WTC11 (cell line): Measurements from ENCODE around the gene DTX4. TPM values are rescaled to one million over a fixed set of nuclear protein-coding genes. Genes with fewer than 3 reads are reported as not detected.

ENCODE experiments used
- ATAC-seq: fragments of 200-7000 bp; cut with Tn5 transposase; 2 replicates; pipeline ENCODE4 v1.10.0; 2021; ENCODE audit warnings: mild to moderate bottlenecking, moderate library complexity
- CTCF ChIA-PET: fragments of 300-600 bp; sonication (Branson Sonifier 250); formaldehyde crosslinking; loops from one replicate; lab custom pipeline; 2021; ENCODE audit warnings: antibody characterized with exemption; lab: Charles Lee
- POLR2A ChIA-PET: fragments of 350-600 bp; sonication (Branson Sonifier 250); formaldehyde crosslinking; loops from one replicate; lab custom pipeline; 2021; ENCODE audit warnings: antibody characterized with exemption; lab: Charles Lee
- DNase-seq: peaks from one replicate; pipeline ENCODE4 v3.0.0; 2021; ENCODE audit warnings: low spot score
- H3K27ac Mint-ChIP-seq: 2 replicates; pipeline ENCODE4 v1.8.0; 2021; ENCODE audit warnings: mixed read lengths
- H3K27me3 Mint-ChIP-seq: 2 replicates; pipeline ENCODE4 v1.8.0; 2021; ENCODE audit warnings: low read depth, mild to moderate bottlenecking, moderate library complexity, mixed read lengths
- H3K36me3 Mint-ChIP-seq: 2 replicates; pipeline ENCODE4 v1.8.0; 2021; ENCODE audit warnings: mixed read lengths
- H3K4me1 Mint-ChIP-seq: 2 replicates; pipeline ENCODE4 v1.8.0; 2022; ENCODE audit warnings: mixed read lengths
- H3K4me3 Mint-ChIP-seq: 2 replicates; pipeline ENCODE4 v1.8.0; 2021; ENCODE audit warnings: mild to moderate bottlenecking, moderate library complexity, mixed read lengths
- H3K9me3 Mint-ChIP-seq: 2 replicates; pipeline ENCODE4 v1.8.0; 2021; ENCODE audit warnings: mixed read lengths
- AFF4 ChIP-seq: sonication (generic); formaldehyde crosslinking; IDR thresholded peaks from 2 replicates; pipeline ENCODE4 v1.8.1; 2023; ENCODE audit warnings: mild to moderate bottlenecking, missing genetic modification reagents, borderline replicate concordance
- CREM ChIP-seq: sonication (generic); formaldehyde crosslinking; IDR thresholded peaks from 2 replicates; pipeline ENCODE4 v1.8.1; 2022; ENCODE audit warnings: mild to moderate bottlenecking, missing genetic modification reagents, moderate library complexity
- CTCF ChIP-seq: fragments of 200-600 bp; IDR thresholded peaks from 2 replicates; pipeline ENCODE4 v1.8.0; 2022; ENCODE audit warnings: antibody characterized with exemption
- E2F1 ChIP-seq: sonication (generic); formaldehyde crosslinking; IDR thresholded peaks from 2 replicates; pipeline ENCODE4 v1.8.0; 2022; ENCODE audit warnings: mild to moderate bottlenecking, missing genetic modification reagents
- E2F4 ChIP-seq: sonication (generic); formaldehyde crosslinking; IDR thresholded peaks from 2 replicates; pipeline ENCODE4 v1.8.1; 2022; ENCODE audit warnings: low read depth, mild to moderate bottlenecking, moderate library complexity, missing genetic modification reagents, borderline replicate concordance
- ETV6 ChIP-seq: sonication (generic); formaldehyde crosslinking; IDR thresholded peaks from 2 replicates; pipeline ENCODE4 v1.8.1; 2022; ENCODE audit warnings: mild to moderate bottlenecking, missing genetic modification reagents
- FOXJ3 ChIP-seq: sonication (generic); formaldehyde crosslinking; IDR thresholded peaks from 2 replicates; pipeline ENCODE4 v1.9.0; 2021; ENCODE audit warnings: missing genetic modification reagents, mild to moderate bottlenecking, borderline replicate concordance
- FOXK1 ChIP-seq: sonication (generic); formaldehyde crosslinking; IDR thresholded peaks from 2 replicates; pipeline ENCODE4 v1.8.0; 2022; ENCODE audit warnings: mild to moderate bottlenecking, moderate library complexity, missing genetic modification reagents
- FOXP1 ChIP-seq: sonication (generic); formaldehyde crosslinking; IDR thresholded peaks from 2 replicates; pipeline ENCODE4 v1.8.0; 2022; ENCODE audit warnings: missing genetic modification reagents, mild to moderate bottlenecking, moderate library complexity, borderline replicate concordance
- IRF1 ChIP-seq: sonication (generic); formaldehyde crosslinking; IDR thresholded peaks from 2 replicates; pipeline ENCODE4 v1.8.0; 2023; ENCODE audit warnings: missing genetic modification reagents
- JUN ChIP-seq: sonication (generic); formaldehyde crosslinking; IDR thresholded peaks from 2 replicates; pipeline ENCODE4 v1.8.0; 2023; ENCODE audit warnings: mild to moderate bottlenecking, missing genetic modification reagents
- KAT7 ChIP-seq: sonication (generic); formaldehyde crosslinking; IDR thresholded peaks from 2 replicates; pipeline ENCODE4 v1.8.1; 2023; ENCODE audit warnings: missing genetic modification reagents, mild to moderate bottlenecking, borderline replicate concordance
- NFE2L1 ChIP-seq: sonication (generic); formaldehyde crosslinking; IDR thresholded peaks from 2 replicates; pipeline ENCODE4 v1.8.1; 2023; ENCODE audit warnings: missing genetic modification reagents
- PRRX2 ChIP-seq: fragments of 250-450 bp; sonication (Bioruptor Pico); IDR thresholded peaks from 2 replicates; pipeline ENCODE4 v1.8.0; 2021; ENCODE audit warnings: mild to moderate bottlenecking
- USF1 ChIP-seq: sonication (generic); formaldehyde crosslinking; IDR thresholded peaks from 2 replicates; pipeline ENCODE4 v1.8.0; 2022; ENCODE audit warnings: mild to moderate bottlenecking, missing genetic modification reagents
- ZBTB21 ChIP-seq: sonication (generic); formaldehyde crosslinking; IDR thresholded peaks from 2 replicates; pipeline ENCODE4 v1.8.1; 2023; ENCODE audit warnings: mild to moderate bottlenecking, missing genetic modification reagents, borderline replicate concordance
- ZNF219 ChIP-seq: sonication (generic); formaldehyde crosslinking; IDR thresholded peaks from 2 replicates; pipeline ENCODE4 v1.8.0; 2023; ENCODE audit warnings: missing genetic modification reagents, mild to moderate bottlenecking, borderline replicate concordance
- ZNF396 ChIP-seq: fragments of 250-450 bp; sonication (Bioruptor Pico); IDR thresholded peaks from 2 replicates; pipeline ENCODE4 v1.8.0; 2021; ENCODE audit warnings: mild to moderate bottlenecking, moderate library complexity, borderline replicate concordance
- ZNF512 ChIP-seq: sonication (generic); formaldehyde crosslinking; IDR thresholded peaks from 2 replicates; pipeline ENCODE4 v1.8.1; 2022; ENCODE audit warnings: missing genetic modification reagents, borderline replicate concordance
- ZSCAN18 ChIP-seq: fragments of 250-450 bp; sonication (Bioruptor Pico); IDR thresholded peaks from 2 replicates; pipeline ENCODE4 v2.1.2; 2022; ENCODE audit warnings: mild to moderate bottlenecking, moderate library complexity
- total RNA-seq: library from RNA; stranded (reverse); gene quantifications from 3 replicates; pipeline ENCODE4 v1.2.3, GENCODE V29; 2021

DTX4 gene
- total RNA-seq, 1 experiment from 2014 or later, result 15.5 TPM

- TF ChIP-seq CTCF (peak; percentile 83), ZNF512 (peak; percentile 30; the same call in 1 of the 2 replicates), NFE2L1 (peak; percentile 14; the same call in 1 of the 2 replicates), KAT7 (CRISPR knock-in tag) (0 out of 2 replicates have a peak, but pooled peaks have one; percentile 47), FOXK1 (CRISPR knock-in tag) (peak; percentile 20; the same call in 1 of the 2 replicates), IRF1 (0 out of 2 replicates have a peak, but pooled peaks have one; percentile 66), USF1 (CRISPR knock-in tag) (no peak), ETV6 (CRISPR knock-in tag) (no peak)
These were observed at the start of gene DTX4 (continued) for GRCh38 chr11:59171508-59172322.

- CTCF ChIA-PET, result interaction anchor here (0.6 to 2.7 kb wide), 65 partner anchors 9 to 612 kb away, joined by 3 to 92 read pairs (median 5); partner anchors contain the start of genes DTX4, FAM111B and OR5A1
- H3K27ac Mint-ChIP-seq, result no peak overlapping the region
- TF ChIP-seq E2F1 (CRISPR knock-in tag) (no peak), PRRX2 (CRISPR knock-in tag) (no peak), ZNF219 (CRISPR knock-in tag) (no peak), FOXP1 (CRISPR knock-in tag) (no peak), ZNF396 (no peak), ZSCAN18 (CRISPR knock-in tag) (no peak), JUN (CRISPR knock-in tag) (no peak), E2F4 (CRISPR knock-in tag) (no peak), FOXJ3 (no peak), CREM (no peak), AFF4 (CRISPR knock-in tag) (no peak), ZBTB21 (CRISPR knock-in tag) (no peak)
These were observed 36.1 kb upstream of the DTX4 start for GRCh38 chr11:59135648-59136461.

More at GRCh38 chr11:59135648-59136461, 36.1 kb upstream of the DTX4 start:
- H3K4me1 Mint-ChIP-seq, result peaks cover 2% of the 10 kb centered on the region; the same call in 1 of the 2 replicates
- ATAC-seq, result peak; percentile 100
- H3K36me3 Mint-ChIP-seq, result peaks cover 46% of the 10 kb centered on the region
- peak overlapping the region; percentile 59 for H3K4me3 Mint-ChIP-seq
- POLR2A ChIA-PET, result interaction anchor here (0.8 to 1.6 kb wide), 2 partner anchors 29 to 172 kb away, joined by 3 to 4 read pairs; partner anchors contain the start of gene FAM111B
- peaks cover 6% of the 10 kb centered on the region; the same call in 1 of the 2 replicates for H3K27me3 Mint-ChIP-seq
- peaks cover 36% of the 10 kb centered on the region for H3K9me3 Mint-ChIP-seq
- peak; percentile 93 for DNase-seq
